Kidney (tissue), 2 donors: ENCODE measurements around the gene PIGT. TPM values are rescaled to one million over a fixed set of nuclear protein-coding genes. Genes with fewer than 3 reads are reported as not detected.

Source experiments
- microRNA-seq: library from miRNA; unstranded; fragments of <30 nt; microRNA quantifications from one replicate; pipeline ENCODE4 v1.2.0, GENCODE V29; 2020
- polyA plus RNA-seq: library from polyadenylated mRNA; stranded (reverse); fragments of 350-450 nt; fragmentation: Illumina TruSeq; extraction: RNeasy Lipid Tissue Mini Kit (QIAGEN cat#74804); gene quantifications from one replicate; pipeline ENCODE4 v1.2.3, GENCODE V29; 2014; ENCODE audit warnings: low read depth, low replicate concordance; ENCODE audit not compliant: insufficient read depth
- total RNA-seq: library from RNA; stranded (reverse); fragmentation: NEBNext Ultra II Directional; extraction: Animal tissue kit (Norgen Biotek cat#: 25700); gene quantifications from one replicate; pipeline ENCODE4 v1.2.1, GENCODE V29; 2021
- donor health status: DM: yes; HTN: yes; CAD: no.

The PIGT gene
- total and polyA plus RNA-seq, 2 donors from 2014 or later, result 90.9 to 95.0 TPM

Small RNA genes lying within 50 kb of the gene (microRNA-seq; reads per million reads assigned to microRNA genes)
- not detected for gene MIR6812

Other genes with a start within 250 kb of the PIGT start
- gene PI3, start 241.2 kb upstream of the PIGT start, total RNA-seq, result 8.7 TPM
- gene PI3, start 241.2 kb upstream of the PIGT start, polyA plus RNA-seq, result not detected
- not detected for gene SEMG1, start 209.1 kb upstream of the PIGT start, total RNA-seq
- not detected for gene SEMG1, start 209.1 kb upstream of the PIGT start, polyA plus RNA-seq
- gene SEMG2, start 194.8 kb upstream of the PIGT start, total RNA-seq, result 0.16 TPM
- gene SEMG2, start 194.8 kb upstream of the PIGT start, polyA plus RNA-seq, result 0.80 TPM
- 3,615 TPM for gene SLPI, start 161.6 kb upstream of the PIGT start, total RNA-seq
- 105 TPM for gene SLPI, start 161.6 kb upstream of the PIGT start, polyA plus RNA-seq
- not detected for gene RBPJL, start 109.3 kb upstream of the PIGT start, total RNA-seq
- not detected for gene RBPJL, start 109.3 kb upstream of the PIGT start, polyA plus RNA-seq
- gene MATN4, start 107.8 kb upstream of the PIGT start, total RNA-seq, result 0.19 TPM
- gene MATN4, start 107.8 kb upstream of the PIGT start, polyA plus RNA-seq, result 0.19 TPM
- 397 TPM for gene SDC4, start 67.7 kb upstream of the PIGT start, total RNA-seq
- gene SDC4, start 67.7 kb upstream of the PIGT start, polyA plus RNA-seq, result 242 TPM
- gene SYS1, start 53.0 kb upstream of the PIGT start, total RNA-seq, result 38.7 TPM
- 39.8 TPM for gene SYS1, start 53.0 kb upstream of the PIGT start, polyA plus RNA-seq
- gene TP53TG5, start 37.8 kb upstream of the PIGT start, total RNA-seq, result not detected
- not detected for gene TP53TG5, start 37.8 kb upstream of the PIGT start, polyA plus RNA-seq
- 51.5 TPM for gene DBNDD2, start 7.9 kb upstream of the PIGT start, total RNA-seq
- gene DBNDD2, start 7.9 kb upstream of the PIGT start, polyA plus RNA-seq, result 50.7 TPM
- gene WFDC2, start 53.6 kb downstream of the PIGT start, total RNA-seq, result 2,874 TPM
- 1,908 TPM for gene WFDC2, start 53.6 kb downstream of the PIGT start, polyA plus RNA-seq
- gene SPINT3, start 99.5 kb downstream of the PIGT start, total RNA-seq, result not detected
- not detected for gene SPINT3, start 99.5 kb downstream of the PIGT start, polyA plus RNA-seq
- gene WFDC6, start 123.3 kb downstream of the PIGT start, total RNA-seq, result not detected
- gene WFDC6, start 123.3 kb downstream of the PIGT start, polyA plus RNA-seq, result not detected
- gene EPPIN, start 131.3 kb downstream of the PIGT start, total RNA-seq, result not detected
- gene EPPIN, start 131.3 kb downstream of the PIGT start, polyA plus RNA-seq, result not detected
- gene WFDC8, start 163.1 kb downstream of the PIGT start, total RNA-seq, result not detected
- gene WFDC8, start 163.1 kb downstream of the PIGT start, polyA plus RNA-seq, result not detected
- gene WFDC10A, start 213.6 kb downstream of the PIGT start, total RNA-seq, result not detected
- gene WFDC10A, start 213.6 kb downstream of the PIGT start, polyA plus RNA-seq, result not detected
- not detected for gene WFDC9, start 215.1 kb downstream of the PIGT start, total RNA-seq
- gene WFDC9, start 215.1 kb downstream of the PIGT start, polyA plus RNA-seq, result not detected